ENCODE results near the gene SDK1. TPM values are rescaled to one million over a fixed set of nuclear protein-coding genes. Genes with fewer than 3 reads are reported as not detected.

Gene SDK1
- total and polyA plus RNA-seq, 2 experiments from 2014 or later = 2.1 to 10.0 TPM

- no peaks in the 10 kb centered on the region; the same call in 2 of the 3 replicates for H3K9me3 Mint-ChIP-seq
- no peak overlapping the region for H3K4me3 ChIP-seq
- no peak overlapping the region for H3K27ac Mint-ChIP-seq
These were observed 837.8 kb downstream of the SDK1 start for GRCh38 chr7:4138866-4139265.

More at GRCh38 chr7:4138866-4139265, 837.8 kb downstream of the SDK1 start:
- Mint-ChIP-seq H3K4me1 (peaks cover 53% of the 10 kb centered on the region), H3K36me3 (ENCODE audit: low read depth) (no peaks in the 10 kb centered on the region; the same call in 2 of the 3 replicates), H3K27me3 (ENCODE audit: insufficient read depth, low read depth, poor library complexity) (peaks cover 7% of the 10 kb centered on the region), H3K4me3 (no peak overlapping the region)
- no peak overlapping the region for H3K4me2 ChIP-seq
- H3K36me3 ChIP-seq (ENCODE audit: insufficient read depth) = no peaks in the 10 kb centered on the region
- H4K20me1 ChIP-seq (replicated peaks; ENCODE audit: insufficient read depth) = no peaks in the 10 kb centered on the region
- no peaks in the 10 kb centered on the region for H3K27me3 ChIP-seq (ENCODE audit: insufficient read depth)
- no peaks in the 10 kb centered on the region for H3K79me2 ChIP-seq (replicated peaks; ENCODE audit: insufficient read depth)
- no peak for TF ChIP-seq JUNB (IDR thresholded peaks at IDR 0.05; ENCODE audit: unreplicated experiment)
- no peak for TF ChIP-seq ZNF462 (CRISPR knock-in tag; IDR thresholded peaks at IDR 0.05)
- no peak for TF ChIP-seq STAT1 (IDR thresholded peaks at IDR 0.05; ENCODE audit: unreplicated experiment)
- TF ChIP-seq EZH2 (IDR thresholded peaks at IDR 0.05; ENCODE audit: low read depth, unreplicated experiment) = no peak
- TF ChIP-seq POLR2AphosphoS5 (IDR thresholded peaks at IDR 0.05; ENCODE audit: low read depth) = no peak
- no peak for TF ChIP-seq ZNF331 (CRISPR knock-in tag; IDR thresholded peaks at IDR 0.05; ENCODE audit: low read depth)
- TF ChIP-seq EZH2phosphoT487 (IDR thresholded peaks at IDR 0.05; ENCODE audit: unreplicated experiment) = no peak
- TF ChIP-seq ZNF114 (CRISPR knock-in tag; IDR thresholded peaks at IDR 0.05) = no peak
- no peak for TF ChIP-seq NANOG (IDR thresholded peaks at IDR 0.05; ENCODE audit: borderline replicate concordance)
- TF ChIP-seq CREB1 (CRISPR knock-in tag; IDR thresholded peaks at IDR 0.05; ENCODE audit: low read depth) = no peak
- no peak for TF ChIP-seq CTCF (conservative IDR thresholded peaks at IDR 0.05; ENCODE audit: low read depth in 2 of 2)
- no peak for TF ChIP-seq ETS1 (IDR thresholded peaks at IDR 0.05)
- no peak for TF ChIP-seq REST (IDR thresholded peaks at IDR 0.05; ENCODE audit: unreplicated experiment)
- H3K27ac ChIP-seq (ENCODE audit: low read depth) = no peak overlapping the region
- H3K9me2 ChIP-seq (ENCODE audit: insufficient read depth) = no peaks in the 10 kb centered on the region
- peaks cover 5% of the 10 kb centered on the region for H3K4me1 ChIP-seq (ENCODE audit: insufficient read depth)
- ATAC-seq (no peak), DNase-seq (ENCODE audit: low spot score) (no peak)
- no peak overlapping the region for H2AFZ ChIP-seq
- no peaks in the 10 kb centered on the region for H3F3A ChIP-seq (replicated peaks; ENCODE audit: low read depth)

Data from GM23338 (cell line).